NCI-H2107 (cell line): ENCODE data around the gene MT1A.
"Not testable (repeated sequence)": the region's sequence is repeated elsewhere in the genome, so short reads cannot be mapped to it uniquely, and the experiment has no call there.

Experiments
- DNase-seq: peaks from one replicate; lab custom pipeline; 2025; lab: John Stamatoyannopoulos, UW

Gene MT1A

GRCh38 chr16:56658327-56658875 lies 19.9 kb downstream of the MT1A start:
- no peak for DNase-seq

GRCh38 chr16:56662357-56663354 lies 24.2 kb downstream of the MT1A start:
- no peak for DNase-seq

- no peak for DNase-seq
Measured at GRCh38 chr16:56664506-56664905, 26.0 kb downstream of the MT1A start.

- DNase-seq: not testable (repeated sequence)
Measured at GRCh38 chr16:56665286-56666261, 27.1 kb downstream of the MT1A start.

- no peak for DNase-seq
Measured at GRCh38 chr16:56667581-56668571, 29.4 kb downstream of the MT1A start, which contains the start of gene MT1G. Gene MT1G (minus strand): TSS chr16:56668065. CDS start chr16:56667993, 72 bp downstream.

- DNase-seq: no peak
Measured at GRCh38 chr16:56669005-56669839, 30.8 kb downstream of the MT1A start, which contains the start of gene MT1H. Gene MT1H (plus strand): TSS chr16:56669814. CDS start chr16:56669885, 71 bp downstream.

- DNase-seq: no peak
Measured at GRCh38 chr16:56669840-56670619, 31.6 kb downstream of the MT1A start.

GRCh38 chr16:56670620-56670934 lies 32.1 kb downstream of the MT1A start:
- no peak for DNase-seq

- not testable (repeated sequence) for DNase-seq
Measured at GRCh38 chr16:56671691-56672090, 33.2 kb downstream of the MT1A start.

- DNase-seq: not testable (repeated sequence)
Measured at GRCh38 chr16:56672171-56672570, 33.7 kb downstream of the MT1A start.

GRCh38 chr16:56672761-56673536 lies 34.5 kb downstream of the MT1A start:
- no peak for DNase-seq

GRCh38 chr16:56673921-56674320 lies 35.5 kb downstream of the MT1A start:
- DNase-seq: no peak

- not testable (repeated sequence) for DNase-seq
Measured at GRCh38 chr16:56674570-56674969, 36.1 kb downstream of the MT1A start.

GRCh38 chr16:56675685-56676210 lies 37.3 kb downstream of the MT1A start:
- DNase-seq: no peak

GRCh38 chr16:56677474-56677873 lies 39.0 kb downstream of the MT1A start:
- DNase-seq: no peak

GRCh38 chr16:56679078-56679730 lies 40.7 kb downstream of the MT1A start:
- no peak for DNase-seq

- DNase-seq: no peak
Measured at GRCh38 chr16:56679818-56680217, 41.4 kb downstream of the MT1A start.
